GM21825 (cell line): ENCODE results near the gene LYG1.
"Not testable (repeated sequence)": the region's sequence is repeated elsewhere in the genome, so short reads cannot be mapped to it uniquely, and the experiment has no call there.

ENCODE experiments used
- ATAC-seq: cut with Tn5 transposase; IDR thresholded peaks from one replicate; pipeline ENCODE4 v1.9.1; 2021; ENCODE audit warnings: mild to moderate bottlenecking, moderate library complexity; ENCODE audit not compliant: unreplicated experiment

Gene LYG1

GRCh38 chr2:99278195-99278765, 22.7 kb downstream of the LYG1 start:
- ATAC-seq = not testable (repeated sequence)

- ATAC-seq = no peak
These were observed 25.1 kb downstream of the LYG1 start for GRCh38 chr2:99275882-99276281.

GRCh38 chr2:99261242-99261641, 39.8 kb downstream of the LYG1 start:
- no peak for ATAC-seq

GRCh38 chr2:99260184-99260583, 40.8 kb downstream of the LYG1 start:
- no peak for ATAC-seq

GRCh38 chr2:99259465-99259864, 41.5 kb downstream of the LYG1 start:
- ATAC-seq = no peak

GRCh38 chr2:99256677-99257076, 44.3 kb downstream of the LYG1 start:
- ATAC-seq = no peak

GRCh38 chr2:99255491-99256318, 45.3 kb downstream of the LYG1 start, which contains the start of gene LYG2:
TSS of gene LYG2 (minus strand) at chr2:99255666. CDS start at chr2:99254260, 1,406 bp downstream.
- no peak for ATAC-seq

GRCh38 chr2:99249951-99250350, 51.0 kb downstream of the LYG1 start:
- ATAC-seq = no peak

GRCh38 chr2:99242151-99242550, 58.8 kb downstream of the LYG1 start:
- ATAC-seq = no peak

GRCh38 chr2:99240431-99240830, 60.6 kb downstream of the LYG1 start:
- ATAC-seq = no peak

- ATAC-seq = no peak
These were observed 62.4 kb downstream of the LYG1 start for GRCh38 chr2:99238599-99238998.
